GM12892 (cell line): ENCODE results near the gene BBIP1.
"Not testable (repeated sequence)": the region's sequence is repeated elsewhere in the genome, so short reads cannot be mapped to it uniquely, and the experiment has no call there.

Experiments used
- DNase-seq: peaks from one replicate; pipeline ENCODE4 v3.0.0; 2011; ENCODE audit not compliant: insufficient read length
- FAIRE-seq: peaks from 2 replicates; lab custom pipeline; 2011; peaks lifted over from hg19 to GRCh38; lab: Jason Lieb, UNC
- POLR2A ChIP-seq: IDR thresholded peaks from 2 replicates; pipeline ENCODE4 v1.6.1; 2011; ENCODE audit warnings: low read depth, low read length, control low read depth
- POLR2AphosphoS5 ChIP-seq: IDR thresholded peaks from 2 replicates; pipeline ENCODE4 v1.6.1; 2011; ENCODE audit warnings: low read depth, low read length, control low read depth
- TAF1 ChIP-seq: IDR thresholded peaks from 2 replicates; pipeline ENCODE4 v1.6.1; 2011; ENCODE audit warnings: low read depth, mild to moderate bottlenecking, control low read depth, low read length, borderline replicate concordance

BBIP1 gene

GRCh38 chr10:110872984-110873923, 45.7 kb downstream of the BBIP1 start:
- FAIRE-seq (peak; percentile 84), DNase-seq (no peak)
- TF ChIP-seq POLR2A (no peak), POLR2AphosphoS5 (no peak), TAF1 (no peak)

- peak; percentile 77 for FAIRE-seq
- no peak for DNase-seq
- TF ChIP-seq POLR2AphosphoS5 (0 out of 2 replicates have a peak, but pooled peaks have one; percentile 23), TAF1 (no peak), POLR2A (peak; percentile 37; the same call in 1 of the 2 replicates)
Measured at GRCh38 chr10:110872145-110872983, 46.6 kb downstream of the BBIP1 start.

GRCh38 chr10:110871298-110872084, 47.5 kb downstream of the BBIP1 start, which contains the start of gene PDCD4:
Gene PDCD4, plus strand, starts transcription at chr10:110871928. Its CDS starts 4,100 bp downstream, at chr10:110876028.
- TF ChIP-seq POLR2AphosphoS5 (peak; percentile 67; the same call in 1 of the 2 replicates), TAF1 (0 out of 2 replicates have a peak, but pooled peaks have one; percentile 24), POLR2A (peak; percentile 79)
- FAIRE-seq, result peak; percentile 94
- peak; percentile 56 for DNase-seq

GRCh38 chr10:110870823-110871297, 48.1 kb downstream of the BBIP1 start:
- DNase-seq (no peak), FAIRE-seq (no peak)
- no peak for TF ChIP-seq TAF1
- peak; percentile 31; the same call in 1 of the 2 replicates for TF ChIP-seq POLR2AphosphoS5

- FAIRE-seq (peak; percentile 87), DNase-seq (no peak)
- TF ChIP-seq TAF1 (no peak), POLR2A (no peak; the same call in 1 of the 2 replicates), POLR2AphosphoS5 (0 out of 2 replicates have a peak, but pooled peaks have one; percentile 42)
Measured at GRCh38 chr10:110868981-110869380, 50.0 kb downstream of the BBIP1 start.

GRCh38 chr10:110867807-110868465, 51.0 kb downstream of the BBIP1 start:
- DNase-seq, result no peak

GRCh38 chr10:110867011-110867806, 51.8 kb downstream of the BBIP1 start:
- FAIRE-seq, result peak; percentile 93
- not testable (repeated sequence) for DNase-seq

More at GRCh38 chr10:110867807-110868465, 51.0 kb downstream of the BBIP1 start:
- TF ChIP-seq POLR2A (no peak), POLR2AphosphoS5 (no peak)
- FAIRE-seq, result peak; percentile 56

- TF ChIP-seq POLR2AphosphoS5 (no peak), TAF1 (no peak), POLR2A (no peak)
- peak; percentile 89 for FAIRE-seq
- DNase-seq, result no peak
Measured at GRCh38 chr10:110865809-110866482, 53.0 kb downstream of the BBIP1 start.

GRCh38 chr10:110865186-110865808, 53.7 kb downstream of the BBIP1 start:
- peak; percentile 40 for FAIRE-seq
- DNase-seq, result no peak
- TF ChIP-seq POLR2A (no peak), TAF1 (no peak), POLR2AphosphoS5 (no peak)
